Hepatocyte (in vitro differentiated cells): ENCODE results near the gene ABHD17B. TPM values are rescaled to one million over a fixed set of nuclear protein-coding genes. Genes with fewer than 3 reads are reported as not detected.

Experiments
- DNase-seq: peaks from one replicate; pipeline ENCODE4 v3.0.0-alpha.2; 2016; ENCODE audit warnings: low spot score
- H2AFZ ChIP-seq: fragments of 200-600 bp; sonication (generic); 2 replicates; pipeline ENCODE4 v1.6.0; 2016; ENCODE audit warnings: antibody characterized with exemption, mild to moderate bottlenecking
- H3K27ac ChIP-seq: fragments of 200-600 bp; sonication (generic); 2 replicates; pipeline ENCODE4 v1.5.1; 2016; ENCODE audit warnings: mild to moderate bottlenecking
- H3K27me3 ChIP-seq: fragments of 200-600 bp; sonication (generic); 2 replicates; pipeline ENCODE4 v1.6.1; 2016
- H3K36me3 ChIP-seq: fragments of 200-600 bp; sonication (generic); replicated peaks from 2 replicates; pipeline ENCODE4 v1.5.1; 2016; ENCODE audit warnings: low read depth; ENCODE audit not compliant: insufficient read depth
- H3K4me1 ChIP-seq: fragments of 200-600 bp; sonication (generic); 2 replicates; pipeline ENCODE4 v1.5.1; 2016; ENCODE audit warnings: mild to moderate bottlenecking, moderate library complexity; ENCODE audit not compliant: insufficient read depth
- H3K4me2 ChIP-seq: fragments of 200-600 bp; sonication (generic); 2 replicates; pipeline ENCODE4 v1.6.0; 2016
- H3K4me3 ChIP-seq: fragments of 200-600 bp; sonication (generic); 2 replicates; pipeline ENCODE4 v1.5.1; 2016; ENCODE audit warnings: mild to moderate bottlenecking
- H3K79me2 ChIP-seq: fragments of 200-600 bp; sonication (generic); 2 replicates; pipeline ENCODE4 v1.6.0; 2017; ENCODE audit warnings: mild to moderate bottlenecking
- H3K9me2 ChIP-seq: fragments of 200-600 bp; sonication (generic); replicated peaks from 2 replicates; pipeline ENCODE4 v1.6.0; 2017; ENCODE audit warnings: mild to moderate bottlenecking; ENCODE audit not compliant: insufficient read depth
- H3K9me3 ChIP-seq: fragments of 200-600 bp; sonication (generic); 2 replicates; pipeline ENCODE4 v1.5.1; 2016; ENCODE audit warnings: low read depth, mild to moderate bottlenecking
- H4K20me1 ChIP-seq: fragments of 200-600 bp; sonication (generic); 2 replicates; pipeline ENCODE4 v1.6.0; 2016; ENCODE audit warnings: mild to moderate bottlenecking; ENCODE audit not compliant: insufficient read depth, poor library complexity, severe bottlenecking
- EZH2 ChIP-seq: fragments of 200-600 bp; sonication (generic); IDR thresholded peaks from 2 replicates; pipeline ENCODE4 v1.6.1; 2016; ENCODE audit warnings: antibody characterized with exemption, mild to moderate bottlenecking, borderline replicate concordance
- EZH2phosphoT487 ChIP-seq: fragments of 200-600 bp; sonication (generic); IDR thresholded peaks from one replicate; pipeline ENCODE4 v1.6.1; 2018; ENCODE audit warnings: antibody characterized with exemption, mild to moderate bottlenecking, low read depth, moderate library complexity; ENCODE audit not compliant: unreplicated experiment, severe bottlenecking
- WGBS: methylation state at CpG from one replicate; pipeline ENCODE4 v1.1.6; 2016; ENCODE audit warnings: low lambda C conversion rate; ENCODE audit errors: missing lambda C conversion rate; 5-methylcytosine and 5-hydroxymethylcytosine counted together
- polyA plus RNA-seq: library from polyadenylated mRNA; unstranded; fragments of >200 nt; fragmentation: Nextera tagmentation; extraction: Ambion mirVana; gene quantifications from 2 replicates; pipeline ENCODE4 v1.2.1, GENCODE V29; 2016
- total RNA-seq: library from RNA; depleted of rRNA; stranded (reverse); fragments of >200 nt; gene quantifications from 2 replicates; pipeline ENCODE4 v1.2.3, GENCODE V29; 2014
- TF ChIP-seq, protein P1 (sequence below): fragments of 200-600 bp; sonication (generic); IDR thresholded peaks from 2 replicates; pipeline ENCODE4 v1.5.1; 2016; ENCODE audit warnings: antibody characterized with exemption, mild to moderate bottlenecking; ENCODE audit not compliant: poor library complexity

ABHD17B gene
- total and polyA plus RNA-seq, 2 experiments from 2014 or later: 26.9 to 40.0 TPM

DNA sequence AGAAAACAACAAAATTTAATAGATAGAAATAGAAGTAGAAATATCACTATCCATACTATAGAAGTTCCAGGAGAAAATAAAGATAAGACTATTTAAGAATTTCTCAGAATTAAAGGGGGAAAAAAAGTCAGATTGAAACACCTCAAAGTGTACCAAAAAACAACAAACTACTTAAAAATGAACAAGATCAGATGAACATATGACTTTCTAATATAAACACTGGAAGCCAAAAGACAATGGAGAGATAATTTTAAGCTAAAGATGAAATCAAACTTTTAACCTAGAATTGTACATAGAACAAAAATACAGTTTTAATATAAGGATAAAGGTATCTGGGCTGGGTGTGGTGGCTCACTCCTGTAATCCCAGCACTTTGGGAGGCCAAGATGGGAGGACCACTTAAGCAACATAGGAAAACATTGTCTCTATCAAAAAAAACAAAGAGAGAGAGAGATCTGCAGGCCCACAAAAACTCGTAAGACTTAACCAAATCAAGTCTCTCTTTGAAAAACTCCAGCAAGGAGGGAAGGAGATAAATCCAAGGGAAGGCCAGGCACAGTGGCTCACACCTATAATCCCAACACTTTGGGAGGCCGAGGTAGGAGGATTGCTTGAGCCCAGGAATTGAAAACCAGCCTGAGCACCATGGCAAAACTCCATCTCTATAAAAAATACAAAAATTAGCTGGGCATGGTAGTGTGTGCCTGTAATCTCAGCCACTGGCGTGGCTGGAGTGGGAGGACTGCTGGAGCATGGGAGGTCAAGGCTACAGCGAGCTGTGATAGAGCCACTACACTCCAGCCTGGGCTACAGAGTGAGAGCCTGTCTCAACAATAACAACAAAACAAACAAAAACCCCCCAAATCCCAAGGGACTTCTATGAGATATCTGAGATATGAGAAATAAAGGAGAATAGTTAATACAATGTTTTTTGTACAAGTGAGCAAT lies 32.4 kb downstream of the ABHD17B start:
- H3K27me3 ChIP-seq: no peaks in the 10 kb centered on the region
- peaks cover 19% of the 10 kb centered on the region for H3K9me3 ChIP-seq
- no peaks in the 10 kb centered on the region for H3K9me2 ChIP-seq
- no peaks in the 10 kb centered on the region for H3K4me1 ChIP-seq
- H3K27ac ChIP-seq: no peak overlapping the region
- TF ChIP-seq EZH2 (no peak), EZH2phosphoT487 (no peak)
- TF ChIP-seq, protein P1, sequence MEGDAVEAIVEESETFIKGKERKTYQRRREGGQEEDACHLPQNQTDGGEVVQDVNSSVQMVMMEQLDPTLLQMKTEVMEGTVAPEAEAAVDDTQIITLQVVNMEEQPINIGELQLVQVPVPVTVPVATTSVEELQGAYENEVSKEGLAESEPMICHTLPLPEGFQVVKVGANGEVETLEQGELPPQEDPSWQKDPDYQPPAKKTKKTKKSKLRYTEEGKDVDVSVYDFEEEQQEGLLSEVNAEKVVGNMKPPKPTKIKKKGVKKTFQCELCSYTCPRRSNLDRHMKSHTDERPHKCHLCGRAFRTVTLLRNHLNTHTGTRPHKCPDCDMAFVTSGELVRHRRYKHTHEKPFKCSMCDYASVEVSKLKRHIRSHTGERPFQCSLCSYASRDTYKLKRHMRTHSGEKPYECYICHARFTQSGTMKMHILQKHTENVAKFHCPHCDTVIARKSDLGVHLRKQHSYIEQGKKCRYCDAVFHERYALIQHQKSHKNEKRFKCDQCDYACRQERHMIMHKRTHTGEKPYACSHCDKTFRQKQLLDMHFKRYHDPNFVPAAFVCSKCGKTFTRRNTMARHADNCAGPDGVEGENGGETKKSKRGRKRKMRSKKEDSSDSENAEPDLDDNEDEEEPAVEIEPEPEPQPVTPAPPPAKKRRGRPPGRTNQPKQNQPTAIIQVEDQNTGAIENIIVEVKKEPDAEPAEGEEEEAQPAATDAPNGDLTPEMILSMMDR: no peak
- WGBS: 97% methylated on average over 4 of the region's 4 CpGs
- no peak overlapping the region for H2AFZ ChIP-seq
- H3K79me2 ChIP-seq: peaks cover 100% of the 10 kb centered on the region
- no peaks in the 10 kb centered on the region for H4K20me1 ChIP-seq
- no peak overlapping the region for H3K4me2 ChIP-seq
- DNase-seq: no peak
- H3K4me3 ChIP-seq: no peak overlapping the region
- H3K36me3 ChIP-seq: no peaks in the 10 kb centered on the region

DNA sequence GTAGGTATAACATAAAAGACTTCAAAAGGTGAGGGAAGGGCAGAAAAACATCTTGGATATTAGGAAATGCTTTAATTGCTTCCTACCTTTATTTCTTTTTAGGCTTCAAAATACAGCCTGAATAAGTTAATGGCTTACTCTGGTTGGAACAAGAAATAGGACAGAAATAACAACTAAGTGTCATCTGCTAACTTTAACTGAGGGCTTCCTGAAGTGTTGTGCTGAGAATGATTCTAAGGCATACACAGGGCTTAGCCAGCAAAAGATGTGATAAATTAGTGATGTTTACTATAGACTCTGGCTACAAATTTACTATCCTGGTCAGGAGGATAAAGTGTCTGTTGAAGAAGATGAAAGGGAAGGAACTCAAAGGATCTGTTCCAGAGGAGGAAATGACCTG lies 34.2 kb downstream of the ABHD17B start:
- no peaks in the 10 kb centered on the region for H3K4me1 ChIP-seq
- H3K27ac ChIP-seq: no peak overlapping the region
- H3K4me3 ChIP-seq: no peak overlapping the region
- H2AFZ ChIP-seq: no peak overlapping the region
- peaks cover 15% of the 10 kb centered on the region for H3K9me3 ChIP-seq
- no peak for DNase-seq
- H3K79me2 ChIP-seq: peaks cover 100% of the 10 kb centered on the region
- no peaks in the 10 kb centered on the region for H4K20me1 ChIP-seq
- no peaks in the 10 kb centered on the region for H3K9me2 ChIP-seq
- no peaks in the 10 kb centered on the region for H3K36me3 ChIP-seq
- H3K27me3 ChIP-seq: no peaks in the 10 kb centered on the region
- no peak for TF ChIP-seq EZH2phosphoT487
- TF ChIP-seq, protein P1: no peak
- no peak for TF ChIP-seq EZH2
- H3K4me2 ChIP-seq: no peak overlapping the region

DNA sequence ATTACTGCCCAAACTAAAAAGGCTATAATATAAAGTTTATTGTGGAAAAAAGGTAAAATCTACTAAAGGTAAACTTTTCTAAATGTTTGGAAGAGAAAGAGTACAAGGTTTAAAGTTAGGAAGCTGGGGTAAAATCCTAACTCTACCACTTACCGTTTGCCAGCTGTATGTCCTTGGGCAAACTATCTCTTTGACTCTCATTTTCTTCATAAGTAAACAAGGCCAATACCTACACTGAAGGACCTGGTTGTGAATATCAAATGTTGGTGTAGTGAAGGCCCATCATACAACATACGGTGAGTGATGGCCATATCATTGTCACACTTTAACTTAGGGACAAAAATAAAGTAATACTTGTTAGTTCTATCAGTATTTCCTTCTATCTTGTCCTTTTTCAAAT lies 34.9 kb downstream of the ABHD17B start:
- H3K4me2 ChIP-seq: no peak overlapping the region
- no peaks in the 10 kb centered on the region for H3K36me3 ChIP-seq
- H3K79me2 ChIP-seq: peaks cover 98% of the 10 kb centered on the region
- no peak for TF ChIP-seq EZH2phosphoT487
- TF ChIP-seq EZH2: no peak
- TF ChIP-seq, protein P1: no peak
- H2AFZ ChIP-seq: no peak overlapping the region
- no peak overlapping the region for H3K4me3 ChIP-seq
- DNase-seq: no peak
- H3K9me3 ChIP-seq: peaks cover 15% of the 10 kb centered on the region
- no peaks in the 10 kb centered on the region for H3K4me1 ChIP-seq
- 83% methylated on average over 2 of the region's 2 CpGs for WGBS
- no peaks in the 10 kb centered on the region for H3K27me3 ChIP-seq
- no peaks in the 10 kb centered on the region for H3K9me2 ChIP-seq
- no peak overlapping the region for H3K27ac ChIP-seq
- no peaks in the 10 kb centered on the region for H4K20me1 ChIP-seq
